Caco-2 (cell line): ENCODE results near the gene ELL2. TPM values are rescaled to one million over a fixed set of nuclear protein-coding genes. Genes with fewer than 3 reads are reported as not detected.
"Not testable (repeated sequence)": the region's sequence is repeated elsewhere in the genome, so short reads cannot be mapped to it uniquely, and the experiment has no call there.

ENCODE experiments used
- BruUV-seq: library from RNA; stranded (reverse); fragments of 400-500 nt; replicated peaks from 2 replicates; lab custom pipeline; 2021; lab: Mats Ljungman, UMichigan
- CTCF ChIA-PET: fragments of 300-600 bp; sonication (Branson Sonifier 250); formaldehyde crosslinking; loops from one replicate; lab custom pipeline; 2022; ENCODE audit warnings: antibody characterized with exemption; lab: Charles Lee
- POLR2A ChIA-PET: fragments of 300-600 bp; sonication (Branson Sonifier 250); formaldehyde crosslinking; loops from one replicate; lab custom pipeline; 2022; ENCODE audit warnings: antibody characterized with exemption; lab: Charles Lee
- DNase-seq, 2 experiments: peaks; one replicate each; pipeline versions ENCODE4 v3.0.0 to v3.0.0-alpha.2; 2020 to 2022
- H3K27me3 ChIP-seq: replicated peaks from 2 replicates; pipeline ENCODE4 v1.6.0; 2011; ENCODE audit warnings: low read length; ENCODE audit not compliant: control insufficient read depth, insufficient read depth
- H3K36me3 ChIP-seq: 2 replicates; pipeline ENCODE4 v1.5.1; 2011; ENCODE audit warnings: low read length; ENCODE audit not compliant: control insufficient read depth, insufficient read depth
- H3K4me1 ChIP-seq: fragments of 250-450 bp; sonication (Bioruptor Pico); 2 replicates; pipeline ENCODE4 v1.5.1; 2020; ENCODE audit warnings: mild to moderate bottlenecking
- H3K4me3 ChIP-seq: 2 replicates; pipeline ENCODE4 v1.5.1; 2011; ENCODE audit warnings: low read depth, mild to moderate bottlenecking, control low read depth, low read length
- H3K9me3 ChIP-seq: fragments of 250-450 bp; sonication (Bioruptor Pico); 2 replicates; pipeline ENCODE4 v1.5.1; 2020; ENCODE audit warnings: mild to moderate bottlenecking, moderate library complexity
- H3K27ac Mint-ChIP-seq: one replicate; pipeline ENCODE4 v1.8.0; 2022; ENCODE audit warnings: mixed read lengths; ENCODE audit not compliant: unreplicated experiment
- H3K27me3 Mint-ChIP-seq: one replicate; pipeline ENCODE4 v1.8.0; 2022; ENCODE audit warnings: mixed read lengths; ENCODE audit not compliant: insufficient read depth, unreplicated experiment
- H3K36me3 Mint-ChIP-seq: one replicate; pipeline ENCODE4 v1.8.0; 2022; ENCODE audit warnings: mild to moderate bottlenecking, mixed read lengths; ENCODE audit not compliant: insufficient read depth, unreplicated experiment
- H3K4me1 Mint-ChIP-seq: one replicate; pipeline ENCODE4 v1.8.0; 2022; ENCODE audit warnings: low read depth, mixed read lengths; ENCODE audit not compliant: unreplicated experiment
- H3K4me3 Mint-ChIP-seq: one replicate; pipeline ENCODE4 v1.8.0; 2022; ENCODE audit warnings: mild to moderate bottlenecking, moderate library complexity, mixed read lengths; ENCODE audit not compliant: unreplicated experiment
- H3K9me3 Mint-ChIP-seq: one replicate; pipeline ENCODE4 v1.8.0; 2022; ENCODE audit warnings: mixed read lengths; ENCODE audit not compliant: unreplicated experiment
- CTCF ChIP-seq, 2 experiments: fragments of 200-600 bp in 1 of 2; IDR thresholded peaks; 1 replicate in 1 of 2; 2 replicates in 1 of 2; pipeline versions ENCODE4 v1.5.1 to v1.8.0; 2011 to 2022; ENCODE audit warnings: antibody characterized with exemption in 1 of 2, control low read depth in 1 of 2, inconsistent platforms in 1 of 2, low read depth in 1 of 2, low read length in 1 of 2, mild to moderate bottlenecking in 1 of 2, moderate library complexity in 1 of 2; ENCODE audit not compliant: insufficient read depth in 1 of 2, severe bottlenecking in 1 of 2, unreplicated experiment in 1 of 2
- intact Hi-C: fragments of 100-400 bp; cut with micrococcal nuclease; formaldehyde crosslinking; loops from one replicate; pipeline ENCODE4 v1.10.0; 2022; ENCODE audit not compliant: unreplicated experiment
- total RNA-seq: library from RNA; stranded (reverse); gene quantifications from 2 replicates; pipeline ENCODE4 v1.2.3, GENCODE V29; 2022

ELL2 gene
- total RNA-seq, 1 experiment from 2014 or later: 81.0 TPM

GRCh38 chr5:95928724-95929253 is 32.9 kb downstream of the ELL2 start:
- H3K4me1 ChIP-seq: peaks cover 22% of the 10 kb centered on the region
- peaks cover 19% of the 10 kb centered on the region for H3K4me1 Mint-ChIP-seq
- no peak overlapping the region for H3K4me3 ChIP-seq
- TF ChIP-seq CTCF (IDR thresholded peaks at IDR 0.05; ENCODE audit: insufficient read depth in 1 of 2, low read depth in 1 of 2, low read length in 1 of 2, severe bottlenecking in 1 of 2, unreplicated experiment in 1 of 2): no peak
- H3K9me3 Mint-ChIP-seq: no peaks in the 10 kb centered on the region
- no peaks in the 10 kb centered on the region for H3K27me3 Mint-ChIP-seq
- no peak overlapping the region for H3K4me3 Mint-ChIP-seq
- ChIA-PET CTCF (no interaction called here), POLR2A (no interaction called here)
- peaks cover 2% of the 10 kb centered on the region; the same call in 1 of the 2 replicates for H3K36me3 ChIP-seq
- no peaks in the 10 kb centered on the region for H3K9me3 ChIP-seq
- no peak overlapping the region for H3K27ac Mint-ChIP-seq
- intact Hi-C loops: no loop called here
- no peak for DNase-seq
- H3K36me3 Mint-ChIP-seq: peaks cover 24% of the 10 kb centered on the region
- BruUV-seq: no TSS peak
- no peaks in the 10 kb centered on the region for H3K27me3 ChIP-seq

GRCh38 chr5:95927927-95928723 is 33.5 kb downstream of the ELL2 start:
- ChIA-PET POLR2A (no interaction called here), CTCF (no interaction called here)
- Histone ChIP-seq H3K36me3 (peaks cover 2% of the 10 kb centered on the region; the same call in 1 of the 2 replicates), H3K27me3 (no peaks in the 10 kb centered on the region), H3K9me3 (no peaks in the 10 kb centered on the region), H3K4me1 (peaks cover 25% of the 10 kb centered on the region), H3K4me3 (no peak overlapping the region)
- Mint-ChIP-seq H3K4me1 (peaks cover 19% of the 10 kb centered on the region), H3K36me3 (peaks cover 28% of the 10 kb centered on the region), H3K4me3 (no peak overlapping the region), H3K9me3 (no peaks in the 10 kb centered on the region), H3K27ac (peak overlapping the region; percentile 69), H3K27me3 (no peaks in the 10 kb centered on the region)
- no peak for TF ChIP-seq CTCF (IDR thresholded peaks at IDR 0.05; ENCODE audit: insufficient read depth in 1 of 2, low read depth in 1 of 2, low read length in 1 of 2, severe bottlenecking in 1 of 2, unreplicated experiment in 1 of 2)
- no peak for DNase-seq
- intact Hi-C loops: no loop called here
- no TSS peak for BruUV-seq

GRCh38 chr5:95927300-95927699 is 34.4 kb downstream of the ELL2 start:
- BruUV-seq, H3K4me3 ChIP-seq, H3K9me3 Mint-ChIP-seq, POLR2A ChIA-PET, H3K27ac Mint-ChIP-seq, H3K27me3 ChIP-seq, DNase-seq, H3K9me3 ChIP-seq, H3K36me3 ChIP-seq, H3K4me3 Mint-ChIP-seq, intact Hi-C loops, CTCF ChIA-PET, H3K27me3 Mint-ChIP-seq: not testable (repeated sequence)
- peaks cover 19% of the 10 kb centered on the region for H3K4me1 Mint-ChIP-seq
- peaks cover 25% of the 10 kb centered on the region for H3K4me1 ChIP-seq
- H3K36me3 Mint-ChIP-seq: peaks cover 32% of the 10 kb centered on the region
